Measurements from ENCODE around the gene GRID2.

GRID2 gene

GRCh38 chr4:93147524-93148212 is 843.9 kb downstream of the GRID2 start:
- no peaks in the 10 kb centered on the region; the same call in 1 of the 2 replicates for H3K9me3 ChIP-seq (ENCODE audit: insufficient read depth, low read depth, low read length)
- peak overlapping the region; percentile 46; the same call in 1 of the 2 replicates for H3K27ac ChIP-seq (ENCODE audit: low read depth, low read length)
- H3K9ac ChIP-seq (ENCODE audit: low read depth, low read length) = no peak overlapping the region
- no peak overlapping the region for H3K4me3 ChIP-seq (ENCODE audit: low read length)
- H3K4me1 ChIP-seq (ENCODE audit: insufficient read depth, low read length) = peaks cover 64% of the 10 kb centered on the region
- WGBS = 56% methylated on average over 1 of the region's 1 CpG
- H3K36me3 ChIP-seq (ENCODE audit: insufficient read depth, low read length) = no peaks in the 10 kb centered on the region
- H3K27me3 ChIP-seq (ENCODE audit: insufficient read depth, low read length) = no peaks in the 10 kb centered on the region

- WGBS = 90% methylated on average over 1 of the region's 2 CpGs
- Histone ChIP-seq H3K27ac (ENCODE audit: low read depth, low read length) (no peak overlapping the region), H3K4me3 (ENCODE audit: low read length) (no peak overlapping the region), H3K4me1 (ENCODE audit: insufficient read depth, low read length) (peaks cover 26% of the 10 kb centered on the region), H3K27me3 (ENCODE audit: insufficient read depth, low read length) (no peaks in the 10 kb centered on the region), H3K9ac (ENCODE audit: low read depth, low read length) (no peak overlapping the region), H3K36me3 (ENCODE audit: insufficient read depth, low read length) (no peaks in the 10 kb centered on the region), H3K9me3 (ENCODE audit: insufficient read depth, low read depth, low read length) (no peaks in the 10 kb centered on the region; the same call in 1 of the 2 replicates)
These were observed 848.7 kb downstream of the GRID2 start for GRCh38 chr4:93152491-93152890.

GRCh38 chr4:93157986-93158385 is 854.2 kb downstream of the GRID2 start:
- H3K4me1 ChIP-seq (ENCODE audit: insufficient read depth, low read length) = peaks cover 18% of the 10 kb centered on the region; the same call in 1 of the 2 replicates
- H3K27me3 ChIP-seq (ENCODE audit: insufficient read depth, low read length) = no peaks in the 10 kb centered on the region
- no peaks in the 10 kb centered on the region for H3K36me3 ChIP-seq (ENCODE audit: insufficient read depth, low read length)
- no peaks in the 10 kb centered on the region for H3K9me3 ChIP-seq (ENCODE audit: insufficient read depth, low read depth, low read length)
- WGBS = 55% methylated on average over 1 of the region's 2 CpGs
- H3K27ac ChIP-seq (ENCODE audit: low read depth, low read length) = no peak overlapping the region
- no peak overlapping the region for H3K9ac ChIP-seq (ENCODE audit: low read depth, low read length)
- no peak overlapping the region for H3K4me3 ChIP-seq (ENCODE audit: low read length)

GRCh38 chr4:93168053-93168452 is 864.3 kb downstream of the GRID2 start:
- Histone ChIP-seq H3K27me3 (ENCODE audit: insufficient read depth, low read length) (no peaks in the 10 kb centered on the region), H3K9me3 (ENCODE audit: insufficient read depth, low read depth, low read length) (no peaks in the 10 kb centered on the region), H3K9ac (ENCODE audit: low read depth, low read length) (no peak overlapping the region), H3K4me1 (ENCODE audit: insufficient read depth, low read length) (no peaks in the 10 kb centered on the region), H3K27ac (ENCODE audit: low read depth, low read length) (no peak overlapping the region), H3K36me3 (ENCODE audit: insufficient read depth, low read length) (no peaks in the 10 kb centered on the region), H3K4me3 (ENCODE audit: low read length) (no peak overlapping the region)
- 98% methylated on average over 3 of the region's 4 CpGs for WGBS

- Histone ChIP-seq H3K27me3 (ENCODE audit: insufficient read depth, low read length) (no peaks in the 10 kb centered on the region), H3K4me3 (ENCODE audit: low read length) (no peak overlapping the region), H3K27ac (ENCODE audit: low read depth, low read length) (no peak overlapping the region), H3K9ac (ENCODE audit: low read depth, low read length) (no peak overlapping the region), H3K4me1 (ENCODE audit: insufficient read depth, low read length) (no peaks in the 10 kb centered on the region), H3K36me3 (ENCODE audit: insufficient read depth, low read length) (no peaks in the 10 kb centered on the region), H3K9me3 (ENCODE audit: insufficient read depth, low read depth, low read length) (no peaks in the 10 kb centered on the region)
- WGBS = 95% methylated on average over 6 of the region's 6 CpGs
These were observed 866.2 kb downstream of the GRID2 start for GRCh38 chr4:93169966-93170365.

- no peak overlapping the region for H3K27ac ChIP-seq (ENCODE audit: low read depth, low read length)
- H3K9me3 ChIP-seq (ENCODE audit: insufficient read depth, low read depth, low read length) = no peaks in the 10 kb centered on the region
- no peak overlapping the region for H3K9ac ChIP-seq (ENCODE audit: low read depth, low read length)
- WGBS = no CpG with 5 or more reads among the region's 1 CpG
- no peaks in the 10 kb centered on the region for H3K4me1 ChIP-seq (ENCODE audit: insufficient read depth, low read length)
- H3K4me3 ChIP-seq (ENCODE audit: low read length) = no peak overlapping the region
- no peaks in the 10 kb centered on the region; the same call in 1 of the 2 replicates for H3K36me3 ChIP-seq (ENCODE audit: insufficient read depth, low read length)
- no peaks in the 10 kb centered on the region for H3K27me3 ChIP-seq (ENCODE audit: insufficient read depth, low read length)
These were observed 870.8 kb downstream of the GRID2 start for GRCh38 chr4:93174598-93174997.

- H3K9me3 ChIP-seq (ENCODE audit: insufficient read depth, low read depth, low read length) = no peaks in the 10 kb centered on the region
These were observed 874.5 kb downstream of the GRID2 start for GRCh38 chr4:93178279-93178678.

GRCh38 chr4:93179044-93179443 is 875.3 kb downstream of the GRID2 start:
- no peaks in the 10 kb centered on the region for H3K4me1 ChIP-seq (ENCODE audit: insufficient read depth, low read length)
- H3K9me3 ChIP-seq (ENCODE audit: insufficient read depth, low read depth, low read length) = no peaks in the 10 kb centered on the region
- no peak overlapping the region for H3K4me3 ChIP-seq (ENCODE audit: low read length)
- H3K27me3 ChIP-seq (ENCODE audit: insufficient read depth, low read length) = no peaks in the 10 kb centered on the region
- H3K9ac ChIP-seq (ENCODE audit: low read depth, low read length) = no peak overlapping the region
- no peaks in the 10 kb centered on the region; the same call in 1 of the 2 replicates for H3K36me3 ChIP-seq (ENCODE audit: insufficient read depth, low read length)
- 100% methylated on average over 1 of the region's 2 CpGs for WGBS
- H3K27ac ChIP-seq (ENCODE audit: low read depth, low read length) = no peak overlapping the region

More at GRCh38 chr4:93178279-93178678, 874.5 kb downstream of the GRID2 start:
- H3K27ac ChIP-seq (ENCODE audit: low read depth, low read length) = no peak overlapping the region
- H3K27me3 ChIP-seq (ENCODE audit: insufficient read depth, low read length) = no peaks in the 10 kb centered on the region
- no peak overlapping the region for H3K9ac ChIP-seq (ENCODE audit: low read depth, low read length)
- H3K4me1 ChIP-seq (ENCODE audit: insufficient read depth, low read length) = no peaks in the 10 kb centered on the region
- 90% methylated on average over 2 of the region's 2 CpGs for WGBS
- H3K36me3 ChIP-seq (ENCODE audit: insufficient read depth, low read length) = no peaks in the 10 kb centered on the region; the same call in 1 of the 2 replicates
- H3K4me3 ChIP-seq (ENCODE audit: low read length) = no peak overlapping the region

GRCh38 chr4:93182722-93183121 is 879.0 kb downstream of the GRID2 start:
- Histone ChIP-seq H3K27ac (ENCODE audit: low read depth, low read length) (no peak overlapping the region), H3K9me3 (ENCODE audit: insufficient read depth, low read depth, low read length) (no peaks in the 10 kb centered on the region), H3K4me3 (ENCODE audit: low read length) (no peak overlapping the region), H3K4me1 (ENCODE audit: insufficient read depth, low read length) (no peaks in the 10 kb centered on the region), H3K36me3 (ENCODE audit: insufficient read depth, low read length) (no peaks in the 10 kb centered on the region; the same call in 1 of the 2 replicates), H3K9ac (ENCODE audit: low read depth, low read length) (no peak overlapping the region), H3K27me3 (ENCODE audit: insufficient read depth, low read length) (no peaks in the 10 kb centered on the region)
- 93% methylated on average over 4 of the region's 4 CpGs for WGBS

GRCh38 chr4:93183576-93183975 is 879.8 kb downstream of the GRID2 start:
- H3K4me3 ChIP-seq (ENCODE audit: low read length) = no peak overlapping the region
- no peak overlapping the region for H3K9ac ChIP-seq (ENCODE audit: low read depth, low read length)
- no peaks in the 10 kb centered on the region for H3K4me1 ChIP-seq (ENCODE audit: insufficient read depth, low read length)
- H3K36me3 ChIP-seq (ENCODE audit: insufficient read depth, low read length) = no peaks in the 10 kb centered on the region
- no peaks in the 10 kb centered on the region for H3K9me3 ChIP-seq (ENCODE audit: insufficient read depth, low read depth, low read length)
- H3K27ac ChIP-seq (ENCODE audit: low read depth, low read length) = no peak overlapping the region
- no peaks in the 10 kb centered on the region for H3K27me3 ChIP-seq (ENCODE audit: insufficient read depth, low read length)

- WGBS = 97% methylated on average over 2 of the region's 2 CpGs
- Histone ChIP-seq H3K27ac (ENCODE audit: low read depth, low read length) (no peak overlapping the region), H3K4me1 (ENCODE audit: insufficient read depth, low read length) (no peaks in the 10 kb centered on the region), H3K9ac (ENCODE audit: low read depth, low read length) (no peak overlapping the region), H3K36me3 (ENCODE audit: insufficient read depth, low read length) (no peaks in the 10 kb centered on the region), H3K4me3 (ENCODE audit: low read length) (no peak overlapping the region), H3K9me3 (ENCODE audit: insufficient read depth, low read depth, low read length) (no peaks in the 10 kb centered on the region), H3K27me3 (ENCODE audit: insufficient read depth, low read length) (no peaks in the 10 kb centered on the region)
These were observed 880.3 kb downstream of the GRID2 start for GRCh38 chr4:93184053-93184452.

GRCh38 chr4:93186846-93187245 is 883.1 kb downstream of the GRID2 start:
- 100% methylated on average over 1 of the region's 1 CpG for WGBS
- H3K27ac ChIP-seq (ENCODE audit: low read depth, low read length) = no peak overlapping the region
- H3K36me3 ChIP-seq (ENCODE audit: insufficient read depth, low read length) = no peaks in the 10 kb centered on the region
- H3K27me3 ChIP-seq (ENCODE audit: insufficient read depth, low read length) = no peaks in the 10 kb centered on the region
- H3K4me1 ChIP-seq (ENCODE audit: insufficient read depth, low read length) = no peaks in the 10 kb centered on the region
- H3K9ac ChIP-seq (ENCODE audit: low read depth, low read length) = no peak overlapping the region
- H3K9me3 ChIP-seq (ENCODE audit: insufficient read depth, low read depth, low read length) = no peaks in the 10 kb centered on the region
- H3K4me3 ChIP-seq (ENCODE audit: low read length) = no peak overlapping the region
